HCT116 (cell line): ENCODE measurements around the gene RBM47. TPM values are rescaled to one million over a fixed set of nuclear protein-coding genes. Genes with fewer than 3 reads are reported as not detected.

Experiments
- ATAC-seq: fragments of 200-7000 bp; cut with Tn5 transposase; 2 replicates; pipeline ENCODE4 v1.9.1; 2020; ENCODE audit warnings: mild to moderate bottlenecking, moderate library complexity
- BruUV-seq: library from RNA; stranded (reverse); fragments of 400-500 nt; replicated peaks from 2 replicates; lab custom pipeline; 2021; lab: Mats Ljungman, UMichigan
- CTCF ChIA-PET: fragments of 300-600 bp; sonication (Branson Sonifier 250); formaldehyde crosslinking; loops from one replicate; lab custom pipeline; 2021; ENCODE audit warnings: antibody characterized with exemption; lab: Charles Lee
- POLR2A ChIA-PET: fragments of 300-600, 350-600 bp; sonication (Branson Sonifier 250); formaldehyde crosslinking; loops from one replicate; lab custom pipeline; 2021; ENCODE audit warnings: antibody characterized with exemption; lab: Charles Lee
- RAD21 ChIA-PET, 2 experiments: fragments of 300-600 bp; sonication (Branson Sonifier 250); formaldehyde crosslinking; loops; one replicate each; lab custom pipeline; 2023; ENCODE audit warnings: low total read pairs in 2 of 2; ENCODE audit not compliant: uncharacterized antibody in 2 of 2, unreplicated experiment in 2 of 2, low non-redundant PET in 1 of 2; lab: Charles Lee
- DNase-seq: peaks from one replicate; pipeline ENCODE4 v3.0.0-alpha.2; 2010; ENCODE audit warnings: low read depth, low spot score
- H2AFZ ChIP-seq: fragments of 200-600 bp; shearing (Covaris generic), sonication (generic); 2 replicates; pipeline ENCODE4 v1.6.1; 2017; ENCODE audit warnings: low read depth, mixed run types, mixed read lengths, antibody characterized with exemption, low read length; ENCODE audit not compliant: poor library complexity, severe bottlenecking
- H3K27ac ChIP-seq: 2 replicates; pipeline ENCODE4 v1.5.1; 2012; ENCODE audit warnings: low read depth, low read length
- H3K27me3 ChIP-seq: fragments of 200-600 bp; sonication (generic); 2 replicates; pipeline ENCODE4 v1.6.1; 2016; ENCODE audit warnings: mixed run types, low read length, mixed read lengths; ENCODE audit not compliant: insufficient read depth
- H3K36me3 ChIP-seq, 2 experiments: fragments of 200-500 bp in 1 of 2; fragments of 200-600 bp in 1 of 2; sonication (Bioruptor generic) in 1 of 2; sonication (generic) in 1 of 2; 2 replicates each; pipeline versions ENCODE4 v1.5.1 to v1.6.1; 2014 to 2016; ENCODE audit warnings: low read length in 2 of 2, inconsistent platforms in 1 of 2, mixed read lengths in 1 of 2, mixed run types in 1 of 2; ENCODE audit not compliant: insufficient read depth in 2 of 2, control insufficient read depth in 1 of 2
- H3K4me1 ChIP-seq, 2 experiments: fragments of 200-600 bp in 1 of 2; sonication (generic) in 1 of 2; 2 replicates each; pipeline versions ENCODE4 v1.5.1 to v1.6.1; 2012 to 2017; ENCODE audit warnings: low read length in 2 of 2, inconsistent platforms in 1 of 2, mild to moderate bottlenecking in 1 of 2, mixed read lengths in 1 of 2, mixed run types in 1 of 2, moderate library complexity in 1 of 2; ENCODE audit not compliant: insufficient read depth in 2 of 2, control insufficient read depth in 1 of 2
- H3K4me2 ChIP-seq: fragments of 200-600 bp; sonication (generic); 2 replicates; pipeline ENCODE4 v1.6.1; 2017; ENCODE audit warnings: mixed run types, low read length, mixed read lengths
- H3K4me3 ChIP-seq, 2 experiments: fragments of 200-600 bp in 1 of 2; sonication (generic) in 1 of 2; replicated peaks in 1 of 2; 2 replicates each; pipeline ENCODE4 v1.5.1; 2011 to 2016; ENCODE audit warnings: low read length in 2 of 2, control low read depth in 1 of 2, low read depth in 1 of 2, mild to moderate bottlenecking in 1 of 2, mixed read lengths in 1 of 2, mixed run types in 1 of 2
- H3K79me2 ChIP-seq: fragments of 200-600 bp; sonication (generic); 2 replicates; pipeline ENCODE4 v1.6.1; 2017; ENCODE audit warnings: mild to moderate bottlenecking, mixed run types, low read length, moderate library complexity, mixed read lengths; ENCODE audit not compliant: insufficient read depth
- H3K9ac ChIP-seq: fragments of 200-600 bp; sonication (generic); 2 replicates; pipeline ENCODE4 v1.6.1; 2016; ENCODE audit warnings: low read length, mixed read lengths
- H3K9me2 ChIP-seq: fragments of 200-600 bp; sonication (generic), shearing (Covaris generic); 2 replicates; pipeline ENCODE4 v1.6.1; 2017; ENCODE audit warnings: mixed run types, mild to moderate bottlenecking, moderate library complexity; ENCODE audit not compliant: insufficient read depth
- H3K9me3 ChIP-seq, 2 experiments: fragments of 200-500 bp in 1 of 2; fragments of 200-600 bp in 1 of 2; sonication (Bioruptor generic) in 1 of 2; sonication (generic) in 1 of 2; 2 replicates each; pipeline ENCODE4 v1.6.1; 2014 to 2017; ENCODE audit warnings: low read length in 2 of 2, mixed read lengths in 2 of 2, inconsistent platforms in 1 of 2, low read depth in 1 of 2, mild to moderate bottlenecking in 1 of 2, mixed run types in 1 of 2, moderate library complexity in 1 of 2; ENCODE audit not compliant: control insufficient read depth in 1 of 2, insufficient read depth in 1 of 2
- H4K20me1 ChIP-seq: fragments of 200-600 bp; sonication (generic), shearing (Covaris generic); 2 replicates; pipeline ENCODE4 v1.6.1; 2017; ENCODE audit warnings: mixed run types, mild to moderate bottlenecking, moderate library complexity; ENCODE audit not compliant: insufficient read depth
- ELF1 ChIP-seq: IDR thresholded peaks from 2 replicates; pipeline ENCODE4 v1.6.1; 2012; ENCODE audit warnings: low read depth, borderline replicate concordance
- FOSL1 ChIP-seq: IDR thresholded peaks from 2 replicates; pipeline ENCODE4 v1.6.1; 2012; ENCODE audit warnings: low read depth
- JUND ChIP-seq: IDR thresholded peaks from 2 replicates; pipeline ENCODE4 v1.6.1; 2012
- POLR2AphosphoS5 ChIP-seq: IDR thresholded peaks from 2 replicates; pipeline ENCODE4 v1.6.1; 2011; ENCODE audit warnings: mild to moderate bottlenecking, low read depth, low read length, moderate library complexity
- REST ChIP-seq: IDR thresholded peaks from 2 replicates; pipeline ENCODE4 v1.6.1; 2012; ENCODE audit warnings: low read depth
- SP1 ChIP-seq: IDR thresholded peaks from 2 replicates; pipeline ENCODE4 v1.6.1; 2012; ENCODE audit warnings: low read depth
- SRF ChIP-seq: IDR thresholded peaks from 2 replicates; pipeline ENCODE4 v1.6.1; 2012; ENCODE audit warnings: low read depth
- TCF7L2 ChIP-seq: IDR thresholded peaks from 2 replicates; pipeline ENCODE4 v1.7.0; 2011; ENCODE audit warnings: borderline replicate concordance, inconsistent platforms; ENCODE audit not compliant: insufficient read depth, insufficient read length; ENCODE audit errors: extremely low read depth
- ZNF274 ChIP-seq: fragments of 200-500 bp; sonication (Bioruptor generic); IDR thresholded peaks from 2 replicates; pipeline ENCODE4 v1.6.1; 2014; ENCODE audit warnings: mild to moderate bottlenecking, low read depth, low read length, inconsistent platforms
- intact Hi-C: fragments of 100-400 bp; cut with micrococcal nuclease; formaldehyde crosslinking; loops from 2 replicates; pipeline ENCODE4 v1.10.0; 2022
- total RNA-seq: library from RNA; stranded (reverse); gene quantifications from one replicate; pipeline ENCODE4 v1.2.1, GENCODE V29; 2021; ENCODE audit not compliant: unreplicated experiment

RBM47 gene
- total RNA-seq, 1 experiment from 2014 or later: 22.2 TPM

- H4K20me1 ChIP-seq: no peaks in the 10 kb centered on the region
- no peak for ATAC-seq
- RAD21 ChIA-PET: no interaction called here
- H3K4me1 ChIP-seq: no peaks in the 10 kb centered on the region
- H3K27ac ChIP-seq: no peak overlapping the region
- H3K9me2 ChIP-seq: no peaks in the 10 kb centered on the region
- intact Hi-C loops: no loop called here
- H3K4me2 ChIP-seq: no peak overlapping the region
- no peak overlapping the region for H3K9ac ChIP-seq
- no peak overlapping the region for H2AFZ ChIP-seq
- BruUV-seq: no TSS peak
- H3K4me3 ChIP-seq: no peak overlapping the region
- H3K27me3 ChIP-seq: no peaks in the 10 kb centered on the region
- no peaks in the 10 kb centered on the region for H3K9me3 ChIP-seq
- CTCF ChIA-PET: no interaction called here
- H3K36me3 ChIP-seq: no peaks in the 10 kb centered on the region
- POLR2A ChIA-PET: no interaction called here
- no peaks in the 10 kb centered on the region for H3K79me2 ChIP-seq
- DNase-seq: no peak
- TF ChIP-seq SP1 (no peak), REST (no peak), ZNF274 (no peak)
These were observed 42.3 kb downstream of the RBM47 start for GRCh38 chr4:40587351-40587750.

- RAD21 ChIA-PET: no interaction called here
- no peak for ATAC-seq
These were observed 42.9 kb downstream of the RBM47 start for GRCh38 chr4:40586729-40587128.

More at GRCh38 chr4:40586729-40587128, 42.9 kb downstream of the RBM47 start:
- intact Hi-C loops: no loop called here
- CTCF ChIA-PET: no interaction called here
- no peak for DNase-seq
- TF ChIP-seq SRF (no peak), TCF7L2 (no peak), POLR2AphosphoS5 (no peak), JUND (no peak), ELF1 (no peak), ZNF274 (no peak), FOSL1 (no peak)
- Histone ChIP-seq H3K27ac (no peak overlapping the region), H3K4me2 (no peak overlapping the region), H2AFZ (no peak overlapping the region), H4K20me1 (no peaks in the 10 kb centered on the region), H3K79me2 (no peaks in the 10 kb centered on the region), H3K4me3 (no peak overlapping the region), H3K4me1 (no peaks in the 10 kb centered on the region), H3K9me2 (no peaks in the 10 kb centered on the region), H3K27me3 (no peaks in the 10 kb centered on the region), H3K9ac (no peak overlapping the region), H3K36me3 (no peaks in the 10 kb centered on the region), H3K9me3 (no peaks in the 10 kb centered on the region)
- BruUV-seq: no TSS peak
- POLR2A ChIA-PET: no interaction called here
